Stomach (tissue), 9 donors: Measurements from ENCODE around the gene ZFPM1. TPM values are rescaled to one million over a fixed set of nuclear protein-coding genes. Genes with fewer than 3 reads are reported as not detected.

Source experiments
- DNase-seq, 2 donors: peaks; one replicate each; pipeline versions ENCODE4 v3.0.0 to v3.0.0-alpha.2; 2013 to 2019
- H3K27ac ChIP-seq, 5 donors: fragments of 200-600 bp in 4 of 5; sonication (generic) in 4 of 5; one replicate each; pipeline ENCODE4 v1.5.1; 2013 to 2019; ENCODE audit warnings: mild to moderate bottlenecking in 1 of 5, moderate library complexity in 1 of 5
- H3K27me3 ChIP-seq, 3 donors: fragments of 200-600 bp; sonication (generic); one replicate each; pipeline ENCODE4 v1.5.1; 2017 to 2019; ENCODE audit warnings: mixed run types in 1 of 3
- H3K36me3 ChIP-seq, 4 donors: fragments of 200-600 bp; sonication (generic); 1 replicate in 3 of 4; 2 replicates in 1 of 4; pipeline ENCODE4 v1.5.1; 2016 to 2019
- H3K4me1 ChIP-seq, 4 donors: fragments of 200-600 bp; sonication (generic); one replicate each; pipeline ENCODE4 v1.5.1; 2016 to 2019
- H3K4me3 ChIP-seq, 4 donors: fragments of 200-600 bp; sonication (generic) in 3 of 4; one replicate each; pipeline ENCODE4 v1.5.1; 2016 to 2019; ENCODE audit warnings: mild to moderate bottlenecking in 1 of 4
- H3K9me3 ChIP-seq, 4 donors: fragments of 200-600 bp; sonication (generic); one replicate each; pipeline ENCODE4 v1.5.1; 2016 to 2019
- CTCF ChIP-seq, 7 experiments: fragments of 450-650 bp in 4 of 7; fragments of 200-600 bp in 3 of 7; sonication (generic) in 3 of 7; IDR thresholded peaks; one replicate each; pipeline ENCODE4 v1.5.1; 2016 to 2019; ENCODE audit warnings: antibody characterized with exemption in 7 of 7, control low read depth in 2 of 7, mild to moderate bottlenecking in 1 of 7
- EP300 ChIP-seq: sonication (generic); formaldehyde crosslinking; IDR thresholded peaks from one replicate; pipeline ENCODE4 v1.6.1; 2017; ENCODE audit warnings: antibody characterized with exemption
- POLR2A ChIP-seq, 4 donors: fragments of 450-650 bp; IDR thresholded peaks; one replicate each; pipeline ENCODE4 v1.6.1; 2016; ENCODE audit warnings: antibody characterized with exemption in 4 of 4, control low read depth in 2 of 4, mild to moderate bottlenecking in 1 of 4, moderate library complexity in 1 of 4
- POLR2AphosphoS5 ChIP-seq, 3 donors: sonication (generic); formaldehyde crosslinking; IDR thresholded peaks; one replicate each; pipeline ENCODE4 v1.6.1; 2016; ENCODE audit warnings: antibody characterized with exemption in 3 of 3
- WGBS, 5 donors: extraction: QIAGEN DNeasy Blood & Tissue Kit in 3 of 5; methylation state at CpG; one replicate each; pipeline versions ENCODE4 v1.1.5 to v1.1.7; 2013 to 2018; 5-methylcytosine and 5-hydroxymethylcytosine counted together
- intact Hi-C: fragments of 100-400 bp; cut with DNase I; formaldehyde crosslinking; loops from one replicate; pipeline ENCODE4 v1.15.1; 2023; ENCODE audit warnings: low total_unique reads
- polyA plus RNA-seq, 3 donors: library from polyadenylated mRNA; stranded (reverse); fragments of 200-250 nt; gene quantifications; one replicate each; pipeline ENCODE4 v1.2.3, GENCODE V29; 2013
- total RNA-seq, 5 donors: library from RNA; depleted of rRNA; stranded (reverse); fragments of >200 nt; gene quantifications; one replicate each; pipeline versions ENCODE4 v1.1.0 to v1.2.3, GENCODE V29; 2014 to 2016
- donor health status: healthy with polysubstance abuse.
- donor health status: Bipolar disorder and iron deficiency.
- donor health status: healthy.

Gene ZFPM1
- total and polyA plus RNA-seq, 8 donors = 3.9 to 85.7 (median 12.9) TPM

GRCh38 chr16:88453611-88454522 is 787 bp downstream of the ZFPM1 start:
- Histone ChIP-seq H3K9me3 (no peaks in the 10 kb centered on the region), H3K4me1 (peaks cover 37 to 71% (median 58%) of the 10 kb centered on the region in 4 donors), H3K27ac (peak overlapping the region; percentile 79 to 89 (median 85)), H3K36me3 (no peaks in the 10 kb centered on the region), H3K27me3 (peaks cover 0 to 50% (median 5%) of the 10 kb centered on the region in 3 donors), H3K4me3 (peak overlapping the region; percentile 61 to 78 (median 70))
- 0 to 1% (median 1%) methylated on average over 20 to 89 of the region's 89 CpGs for WGBS, 5 donors
- intact Hi-C loops = no loop called here
- peak in 1 of 2 donors; percentile 67 for DNase-seq
- no peak for TF ChIP-seq POLR2A (IDR thresholded peaks at IDR 0.05)
- TF ChIP-seq CTCF (IDR thresholded peaks at IDR 0.05) = no peak
- TF ChIP-seq POLR2AphosphoS5 (IDR thresholded peaks at IDR 0.05) = no peak
- no peak for TF ChIP-seq EP300

- peak; percentile 56 to 64 for DNase-seq
- peaks cover 0 to 50% (median 5%) of the 10 kb centered on the region in 3 donors for H3K27me3 ChIP-seq
- no peaks in the 10 kb centered on the region for H3K9me3 ChIP-seq
- H3K27ac ChIP-seq = peak overlapping the region; percentile 79 to 89 (median 85)
- intact Hi-C loops = no loop called here
- WGBS, 5 donors = 3 to 6% (median 4%) methylated on average over 15 to 27 of the region's 27 CpGs
- H3K4me3 ChIP-seq = peak overlapping the region; percentile 61 to 78 (median 70)
- H3K36me3 ChIP-seq = no peaks in the 10 kb centered on the region
- TF ChIP-seq POLR2AphosphoS5 (IDR thresholded peaks at IDR 0.05) (peak in 1 of 3 donors; percentile 10), POLR2A (IDR thresholded peaks at IDR 0.05) (no peak)
- H3K4me1 ChIP-seq = peaks cover 37 to 73% (median 58%) of the 10 kb centered on the region in 4 donors
Observed at GRCh38 chr16:88454523-88454947, 1.5 kb downstream of the ZFPM1 start.

- intact Hi-C loops = no loop called here
- TF ChIP-seq POLR2AphosphoS5 (IDR thresholded peaks at IDR 0.05) = no peak
- no peak for TF ChIP-seq POLR2A (IDR thresholded peaks at IDR 0.05)
- TF ChIP-seq EP300 = no peak
- no peak for TF ChIP-seq CTCF (IDR thresholded peaks at IDR 0.05)
- Histone ChIP-seq H3K4me1 (peaks cover 37 to 85% (median 64%) of the 10 kb centered on the region in 4 donors), H3K27ac (peak overlapping the region; percentile 79 to 89 (median 85)), H3K4me3 (peak overlapping the region; percentile 61 to 78 (median 70)), H3K36me3 (no peaks in the 10 kb centered on the region), H3K9me3 (no peaks in the 10 kb centered on the region), H3K27me3 (peaks cover 0 to 55% (median 5%) of the 10 kb centered on the region in 3 donors)
- 0 to 3% (median 1%) methylated on average over 44 to 68 of the region's 68 CpGs for WGBS, 5 donors
- peak; percentile 49 to 82 for DNase-seq
Observed at GRCh38 chr16:88455610-88456355, 2.7 kb downstream of the ZFPM1 start.

- WGBS, 5 donors = 41 to 72% (median 56%) methylated on average over 13 to 14 of the region's 14 CpGs
- H3K4me1 ChIP-seq = peaks cover 37 to 91% (median 70%) of the 10 kb centered on the region in 4 donors
- no peak for DNase-seq
- H3K36me3 ChIP-seq = no peaks in the 10 kb centered on the region
- H3K9me3 ChIP-seq = no peaks in the 10 kb centered on the region
- H3K27ac ChIP-seq = peak overlapping the region; percentile 79 to 89 (median 85)
- intact Hi-C loops = no loop called here
- peaks cover 0 to 53% (median 5%) of the 10 kb centered on the region in 3 donors for H3K27me3 ChIP-seq
- TF ChIP-seq EP300 (no peak), POLR2AphosphoS5 (IDR thresholded peaks at IDR 0.05) (no peak), CTCF (IDR thresholded peaks at IDR 0.05) (no peak), POLR2A (IDR thresholded peaks at IDR 0.05) (no peak)
- peak overlapping the region; percentile 61 to 78 (median 70) for H3K4me3 ChIP-seq
Observed at GRCh38 chr16:88456356-88457292, 3.5 kb downstream of the ZFPM1 start.
